Fibroblast of peridontal ligament (primary cell): ENCODE results near the gene C1QTNF2.
A peak's percentile ranks its signal among the peaks of the same experiment; 100 is the strongest.

Experiments
- DNase-seq: peaks from one replicate; pipeline ENCODE4 v3.0.0-alpha.2; 2010; ENCODE audit errors: extremely low read depth

C1QTNF2 gene, protein sequence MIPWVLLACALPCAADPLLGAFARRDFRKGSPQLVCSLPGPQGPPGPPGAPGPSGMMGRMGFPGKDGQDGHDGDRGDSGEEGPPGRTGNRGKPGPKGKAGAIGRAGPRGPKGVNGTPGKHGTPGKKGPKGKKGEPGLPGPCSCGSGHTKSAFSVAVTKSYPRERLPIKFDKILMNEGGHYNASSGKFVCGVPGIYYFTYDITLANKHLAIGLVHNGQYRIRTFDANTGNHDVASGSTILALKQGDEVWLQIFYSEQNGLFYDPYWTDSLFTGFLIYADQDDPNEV

DNA sequence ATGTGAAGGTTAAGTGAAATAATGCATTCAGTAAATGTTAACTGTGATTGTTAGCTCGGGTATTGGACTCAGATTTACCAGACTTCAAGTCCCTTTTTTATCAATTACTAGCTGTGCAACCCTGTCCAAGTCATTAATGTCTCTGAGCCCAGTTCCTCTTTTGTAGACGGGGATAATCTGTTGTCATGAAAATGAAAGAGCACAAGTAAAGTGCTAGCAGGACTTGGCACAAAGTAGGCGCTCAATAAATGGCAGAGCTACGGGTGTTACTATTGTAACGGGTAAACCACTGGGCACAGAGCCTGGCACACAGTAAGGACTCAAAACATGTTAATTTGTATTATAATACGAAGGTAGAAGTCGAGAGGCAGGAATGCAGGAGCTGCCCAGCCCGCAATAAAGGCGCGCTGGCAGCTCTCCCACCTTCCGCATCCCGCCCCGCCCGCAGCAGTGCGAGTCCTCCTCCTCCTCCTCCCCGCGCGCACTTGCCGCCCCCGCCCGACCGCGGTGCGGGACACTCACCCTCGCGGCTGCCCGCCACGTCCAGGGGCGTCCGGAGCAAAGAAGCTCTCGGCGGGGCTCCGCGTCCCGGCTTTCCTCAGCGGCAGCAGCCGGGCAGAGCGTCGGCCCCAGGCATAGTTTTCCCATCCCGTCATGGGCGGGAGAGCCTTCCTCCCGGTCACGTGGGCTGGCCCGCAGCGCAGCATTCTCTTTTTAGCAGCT, at the start of gene C1QTNF2:
Gene C1QTNF2 (minus strand): TSS at position 637 of the 723 bp plus-strand sequence. CDS start 15,615 bp downstream, outside the sequence.
- peak; percentile 67 for DNase-seq

DNA sequence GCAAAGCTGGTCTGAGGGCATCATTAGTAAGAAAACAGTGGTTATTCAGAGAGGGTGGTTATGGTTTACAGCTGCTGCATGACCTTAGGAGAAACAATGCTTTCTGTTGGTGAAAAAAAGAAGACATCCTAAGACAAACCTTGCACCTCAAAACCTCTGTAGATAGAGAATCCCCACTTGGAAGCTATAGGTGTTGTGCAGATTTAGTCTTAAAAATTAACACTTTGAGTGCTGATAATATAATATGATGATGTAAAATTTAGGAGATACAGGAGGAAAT, 49.8 kb upstream of the C1QTNF2 start:
- no peak for DNase-seq

DNA sequence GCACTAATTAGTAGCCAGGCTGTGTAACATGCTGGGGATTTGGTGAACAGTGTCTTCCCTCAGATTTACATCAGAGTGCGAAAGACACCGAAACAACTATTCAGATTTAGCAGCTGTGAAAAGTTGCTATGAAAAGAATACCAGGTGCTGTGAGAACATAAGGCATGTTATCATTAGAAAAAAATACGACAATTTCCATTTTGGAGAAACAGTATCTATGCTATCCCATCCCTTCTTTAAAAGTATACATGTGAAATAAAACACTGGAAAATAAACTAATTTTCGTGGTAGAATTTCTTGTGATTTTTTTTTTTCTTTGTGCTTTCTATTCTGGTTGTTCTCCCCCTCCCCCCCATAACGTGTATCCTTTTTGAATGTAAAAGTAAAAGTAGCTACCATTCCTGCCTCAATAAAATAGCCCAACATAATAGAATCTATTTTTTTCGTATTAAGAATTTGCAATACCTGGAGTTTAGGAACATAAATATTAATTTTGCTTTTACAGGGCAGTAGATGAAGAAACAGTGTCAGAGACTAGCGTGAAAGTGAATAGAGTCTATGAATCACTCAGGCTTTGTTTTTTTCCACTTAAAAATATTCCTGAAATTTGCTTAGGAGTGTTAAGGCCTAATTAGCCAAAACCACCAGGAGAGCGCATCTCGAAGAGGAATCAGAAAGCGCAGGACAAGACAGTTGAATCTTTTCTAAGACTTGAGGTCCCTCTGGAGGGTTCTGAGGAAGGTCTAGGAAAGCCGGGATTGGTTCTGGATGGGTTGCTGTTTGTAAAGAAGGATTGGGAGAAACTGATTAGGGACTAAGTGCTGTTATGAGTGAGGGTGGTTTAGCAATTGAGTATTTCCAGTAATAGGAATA, 49.3 kb upstream of the C1QTNF2 start:
- no peak for DNase-seq

DNA sequence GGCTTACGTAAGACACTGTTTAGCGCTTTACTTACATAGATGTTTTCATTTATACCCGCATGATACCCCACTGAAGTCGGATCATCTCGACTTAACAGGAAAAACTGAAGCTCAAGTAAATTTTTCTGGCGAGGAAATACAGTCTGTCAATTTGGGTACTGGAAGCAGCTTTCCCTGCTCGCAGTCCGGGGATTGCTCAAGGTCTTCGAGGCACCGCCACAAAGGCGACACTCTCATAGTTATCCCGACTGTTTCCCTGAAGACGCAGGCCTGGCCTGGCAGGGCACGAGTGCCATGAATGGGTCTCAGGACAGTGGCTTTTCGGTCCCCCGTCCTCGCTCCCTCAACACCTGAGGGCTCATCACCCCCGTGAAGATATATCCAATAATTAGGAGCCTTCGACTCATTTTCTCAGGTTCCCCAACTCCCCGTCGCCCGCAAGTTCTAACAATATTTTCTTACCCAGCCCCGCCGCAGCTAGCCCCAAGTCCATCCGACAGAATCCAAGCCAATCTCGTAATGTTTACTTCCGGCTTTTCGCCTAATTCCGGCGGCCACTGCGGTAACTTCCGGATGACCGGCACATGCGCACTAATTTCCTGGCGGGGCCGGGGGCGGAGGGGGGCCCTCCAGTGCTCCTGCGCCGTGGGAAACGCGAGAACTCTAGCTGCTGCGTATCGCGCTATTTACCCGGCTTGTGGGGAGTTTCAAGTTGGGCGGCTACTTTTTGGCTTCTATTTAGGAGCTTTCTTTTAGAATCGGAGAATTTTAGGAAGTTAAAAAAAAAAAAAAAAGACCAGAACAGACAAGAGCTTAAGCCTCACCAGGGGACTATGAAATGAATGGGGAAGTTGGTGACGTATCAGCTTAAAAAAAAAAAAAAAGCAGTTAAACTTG, 48.4 kb upstream of the C1QTNF2 start, which contains the start of gene SLU7:
Gene SLU7 (minus strand): TSS at position 521 of the 897 bp plus-strand sequence. CDS start 3,787 bp downstream, outside the sequence.
- peak; percentile 97 for DNase-seq

DNA sequence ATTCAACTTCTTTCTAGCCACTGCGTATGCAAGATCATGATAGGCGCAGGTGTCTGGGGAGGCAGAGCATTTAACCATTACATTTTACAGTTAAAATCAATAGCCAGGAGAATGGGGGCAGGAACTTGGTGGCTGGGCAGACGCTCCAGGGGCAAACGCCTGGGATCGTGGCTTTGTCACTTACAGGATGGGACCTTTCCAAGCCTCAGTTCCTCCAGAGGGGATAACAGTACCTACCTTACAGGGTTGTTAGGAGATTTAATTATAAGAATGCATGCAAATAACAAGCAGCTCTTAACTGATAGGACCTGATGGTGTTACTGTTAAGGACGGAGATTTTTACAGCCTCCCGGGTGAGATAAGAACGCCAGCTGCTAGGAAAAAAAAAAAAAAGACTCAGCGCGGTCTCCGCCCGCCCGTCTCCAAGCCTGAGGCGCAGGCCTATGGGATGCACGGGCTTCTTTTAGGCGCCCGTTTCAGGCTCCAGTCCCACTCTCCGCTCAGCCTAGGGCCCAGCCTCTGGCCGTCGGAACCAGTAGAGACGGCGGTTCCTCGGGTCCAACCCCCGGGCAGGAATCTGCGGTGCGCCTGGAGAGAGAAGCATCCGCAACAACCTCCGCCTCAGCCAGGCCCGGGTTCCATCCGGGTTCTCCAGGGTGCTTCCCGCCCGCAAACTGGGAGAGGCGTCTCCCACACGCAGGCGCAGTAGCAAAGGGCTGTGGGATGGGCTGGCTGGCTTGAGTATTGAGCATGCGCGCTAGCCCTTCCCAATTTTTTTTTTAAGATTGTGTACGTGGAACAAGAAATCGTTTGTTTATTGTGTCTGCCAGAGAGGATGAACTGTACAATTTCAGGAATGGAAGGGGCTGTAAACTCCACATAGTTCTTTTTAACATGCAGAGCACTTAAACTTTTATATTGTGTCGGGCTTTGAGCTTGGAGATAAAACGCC, 29.3 kb upstream of the C1QTNF2 start, which contains the start of gene FAM200C:
Gene FAM200C (minus strand): TSS at position 653 of the 952 bp plus-strand sequence. CDS start 4,564 bp downstream, outside the sequence.
- peak; percentile 95 for DNase-seq

DNA sequence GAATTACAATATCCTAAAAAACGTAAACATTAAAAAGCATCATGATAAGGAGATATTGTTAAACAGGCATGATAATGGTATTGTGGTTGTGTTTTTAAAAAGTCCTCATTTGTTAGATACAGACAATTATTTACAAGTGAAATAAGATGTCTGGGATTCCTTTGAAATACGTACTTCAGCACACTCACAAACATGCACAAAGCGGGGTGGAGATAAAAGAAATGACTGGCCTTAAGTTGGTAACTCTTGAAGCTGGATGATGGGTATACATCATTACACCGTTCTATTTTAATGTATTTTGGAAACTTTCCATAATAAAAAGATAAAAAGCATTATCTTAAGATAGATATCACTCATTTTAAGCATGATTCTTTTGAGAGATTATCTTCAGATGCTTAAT, 28.4 kb upstream of the C1QTNF2 start:
- DNase-seq = peak; percentile 41

DNA sequence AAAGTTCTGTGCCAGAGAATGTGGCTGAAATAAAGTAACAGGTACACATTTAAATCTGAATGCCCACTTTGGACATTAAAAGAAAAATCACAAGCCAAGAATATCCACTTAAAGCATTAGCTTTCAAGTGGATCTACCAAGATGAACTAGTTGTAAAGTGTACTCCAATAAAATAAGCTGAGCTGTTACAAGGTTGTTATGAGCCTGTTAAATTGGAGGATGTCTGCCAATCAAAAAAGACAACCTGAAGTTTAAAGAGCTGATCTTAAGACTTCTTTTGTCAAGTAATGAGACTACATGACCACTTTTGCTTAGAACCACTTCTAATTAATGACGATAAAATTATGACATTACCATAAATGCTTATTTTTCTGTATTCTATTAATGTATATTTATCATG, 27.1 kb upstream of the C1QTNF2 start:
- DNase-seq = no peak

DNA sequence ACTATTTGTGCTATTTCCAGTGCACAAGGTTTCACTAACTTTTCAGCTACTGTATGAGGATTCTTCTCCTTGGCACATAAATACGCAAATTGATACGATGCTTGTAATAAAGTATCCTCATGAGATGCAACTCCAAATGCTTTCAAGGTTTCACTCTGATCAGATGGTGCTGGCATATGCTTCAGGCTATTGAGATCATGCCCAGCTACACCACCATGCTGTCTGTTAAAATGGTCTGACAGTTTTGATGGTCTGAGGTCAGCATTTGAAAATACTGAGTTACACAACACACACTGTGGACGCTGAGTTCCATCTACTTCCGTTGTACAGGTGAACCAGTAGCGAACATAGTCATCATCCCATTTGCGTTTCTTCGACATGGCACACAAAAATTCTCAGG, 24.7 kb upstream of the C1QTNF2 start:
- no peak for DNase-seq

DNA sequence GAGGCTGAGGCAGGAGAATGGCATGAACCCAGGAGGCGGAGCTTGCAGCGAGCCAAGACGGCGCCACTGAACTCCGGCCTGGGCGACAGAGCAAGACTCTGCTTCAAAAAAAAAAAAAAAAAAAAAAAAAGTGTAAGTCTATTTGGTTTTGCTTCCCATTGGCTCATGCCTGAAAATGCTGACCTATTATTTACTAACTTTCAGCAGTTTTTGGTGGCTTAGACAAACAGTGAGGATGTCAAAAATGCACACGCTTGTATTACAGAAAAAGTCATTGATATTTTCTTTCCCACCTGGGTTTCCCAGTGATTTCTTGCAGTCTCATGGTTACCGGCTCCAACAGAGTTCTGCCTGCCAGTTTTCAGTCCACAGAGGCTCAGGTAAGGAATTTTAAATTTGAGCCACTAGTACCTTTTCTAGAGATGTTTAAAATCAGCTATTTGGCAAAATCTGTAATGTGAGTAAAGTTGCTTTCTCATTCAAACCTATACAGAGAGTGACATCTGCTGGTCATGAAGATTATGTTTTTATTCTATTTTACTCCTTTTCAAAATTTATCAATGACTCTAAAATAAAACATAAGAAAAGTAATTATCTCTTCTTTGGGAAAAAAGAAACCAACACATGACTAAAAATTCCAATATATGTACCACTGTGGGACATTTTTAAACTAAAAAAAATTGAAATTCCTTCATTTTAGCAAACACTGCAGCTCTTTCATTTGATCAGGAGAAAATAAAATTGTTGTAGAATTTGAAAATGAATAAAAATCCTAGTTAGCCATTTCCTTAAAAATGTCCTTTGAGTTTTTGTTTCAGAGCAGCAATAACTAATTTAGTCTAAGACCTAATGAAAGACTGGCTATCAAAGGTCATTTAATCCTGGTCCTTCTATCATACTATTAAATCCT, 20.6 kb upstream of the C1QTNF2 start:
- peak; percentile 65 for DNase-seq

DNA sequence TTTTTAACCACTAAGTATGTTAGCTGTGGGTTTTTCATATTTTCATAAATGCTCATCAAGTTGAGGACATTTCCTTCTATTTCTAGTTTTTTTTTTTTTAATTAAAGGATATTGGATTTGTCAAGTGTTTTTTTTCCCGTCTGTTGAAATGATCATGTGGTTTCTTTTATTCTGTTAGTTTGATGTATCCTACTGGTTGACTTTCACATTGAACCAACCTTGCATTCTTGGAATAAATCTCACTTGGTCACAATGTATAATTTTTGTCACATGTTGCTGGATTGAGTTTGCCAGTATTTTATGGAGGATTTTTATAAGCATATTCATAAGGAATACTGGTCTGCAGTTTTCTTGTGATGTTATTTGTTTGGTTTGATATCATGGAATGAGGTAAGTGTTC, 17.0 kb upstream of the C1QTNF2 start:
- no peak for DNase-seq

DNA sequence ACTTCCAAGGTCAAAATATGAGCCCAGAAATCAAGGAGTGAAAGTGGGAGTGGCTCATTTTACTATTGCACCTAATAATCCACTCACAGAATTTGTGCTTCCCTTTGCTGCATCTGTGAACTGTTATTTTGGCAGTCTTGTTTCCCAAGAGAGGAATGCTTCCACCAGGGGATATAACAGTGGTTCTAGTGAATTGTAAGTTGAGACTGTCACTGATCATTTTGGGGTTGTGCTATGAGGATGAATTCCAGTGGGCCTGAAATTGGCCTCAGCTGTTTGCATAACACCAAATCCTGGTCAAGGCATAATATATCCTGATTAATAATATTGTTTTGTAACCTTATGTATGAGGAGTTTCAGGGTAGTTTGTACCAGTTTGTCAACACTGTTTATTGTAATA, 15.1 kb upstream of the C1QTNF2 start:
- DNase-seq = peak; percentile 30

DNA sequence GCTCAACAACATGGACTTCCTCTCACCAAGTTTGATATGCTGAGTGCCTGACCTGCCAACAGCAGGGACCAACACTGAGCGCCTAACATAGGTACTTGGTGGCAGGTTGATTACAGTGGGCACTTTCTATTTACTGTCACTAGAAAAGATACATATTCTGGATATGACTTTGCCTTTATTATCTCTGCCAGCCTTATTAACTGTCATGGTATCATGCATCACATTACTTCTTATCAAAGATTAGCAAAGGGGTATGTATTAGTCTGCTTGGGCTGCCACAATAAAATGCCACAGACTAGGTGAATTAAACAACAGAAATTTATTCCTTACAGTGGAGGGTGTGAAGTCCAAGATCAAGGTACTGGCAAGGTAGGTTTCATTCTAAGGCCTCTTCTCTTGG, 14.3 kb upstream of the C1QTNF2 start:
- no peak for DNase-seq

DNA sequence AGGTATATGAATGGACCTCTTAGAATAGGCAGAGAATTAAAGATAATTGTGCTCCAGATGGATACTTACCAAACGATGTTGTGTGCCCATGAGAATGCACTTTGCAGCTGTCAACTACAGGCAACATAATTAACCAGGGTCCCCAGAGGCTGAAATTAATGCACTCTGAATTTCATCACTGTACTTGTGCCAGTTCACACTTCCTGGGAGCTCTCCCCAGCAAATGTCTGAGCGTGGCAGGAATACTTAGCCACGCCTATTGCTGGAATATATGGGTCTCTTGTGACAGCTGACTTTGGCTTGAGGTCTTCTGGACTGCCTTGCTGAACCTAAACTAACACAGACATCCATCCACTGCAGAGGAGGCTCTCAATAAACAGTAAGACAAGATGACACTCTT, 11.9 kb upstream of the C1QTNF2 start:
- no peak for DNase-seq

DNA sequence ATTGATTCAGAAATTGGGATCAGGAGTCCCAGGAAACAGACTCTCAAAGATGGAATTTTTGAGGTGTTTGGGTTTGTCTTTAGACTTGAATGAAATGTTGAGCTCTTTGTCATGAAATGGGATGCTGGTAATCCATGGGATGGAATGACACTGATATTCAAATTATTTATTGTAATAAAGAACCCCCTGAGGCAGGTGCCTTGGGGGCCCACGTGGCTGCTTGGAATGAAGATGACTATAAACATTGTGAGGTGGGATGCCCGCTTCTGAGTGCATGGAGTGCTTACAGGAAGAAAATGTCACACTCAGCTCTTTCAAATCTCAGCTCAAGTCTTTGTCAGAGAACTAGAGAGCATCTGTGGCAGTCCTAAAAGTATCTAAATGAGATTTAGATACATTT, 9.6 kb upstream of the C1QTNF2 start:
- DNase-seq = no peak

DNA sequence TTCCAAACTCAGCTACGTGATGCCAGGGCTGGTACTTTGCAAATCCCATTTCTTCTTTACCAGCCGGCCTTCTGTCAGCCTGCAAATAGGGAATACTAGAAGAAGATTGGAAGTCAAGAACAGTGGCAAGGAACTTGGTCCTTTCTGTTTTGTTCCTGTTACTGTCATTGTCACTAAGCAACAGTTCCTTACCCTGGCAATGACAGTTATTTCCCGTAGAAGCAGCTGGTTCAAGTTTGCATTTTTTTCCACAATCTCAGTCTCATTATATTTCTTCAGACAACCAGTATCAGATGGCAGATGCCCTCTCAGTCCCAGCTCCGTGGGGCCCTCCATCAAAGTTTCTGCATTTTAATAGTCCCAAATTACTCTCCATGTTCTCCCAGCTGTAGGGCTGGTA, 9.1 kb upstream of the C1QTNF2 start:
- no peak for DNase-seq

DNA sequence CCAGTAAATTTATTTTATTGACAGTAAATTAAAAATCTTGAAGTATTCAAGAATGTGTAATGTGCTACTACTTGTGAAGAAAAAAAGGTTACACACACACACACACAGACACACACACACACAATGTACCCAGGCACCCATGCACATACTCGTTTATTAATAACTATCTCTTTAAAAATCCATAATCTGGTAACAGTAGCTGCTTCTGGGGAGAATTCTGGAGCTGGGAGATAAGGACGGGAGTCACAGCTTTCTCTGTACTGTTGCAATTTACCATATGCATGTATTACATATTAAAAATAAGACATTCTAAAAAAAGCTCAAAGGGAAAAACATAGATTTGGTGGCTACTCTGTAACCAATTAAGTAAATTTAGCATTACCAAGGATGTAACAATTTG, 7.9 kb upstream of the C1QTNF2 start:
- no peak for DNase-seq

DNA sequence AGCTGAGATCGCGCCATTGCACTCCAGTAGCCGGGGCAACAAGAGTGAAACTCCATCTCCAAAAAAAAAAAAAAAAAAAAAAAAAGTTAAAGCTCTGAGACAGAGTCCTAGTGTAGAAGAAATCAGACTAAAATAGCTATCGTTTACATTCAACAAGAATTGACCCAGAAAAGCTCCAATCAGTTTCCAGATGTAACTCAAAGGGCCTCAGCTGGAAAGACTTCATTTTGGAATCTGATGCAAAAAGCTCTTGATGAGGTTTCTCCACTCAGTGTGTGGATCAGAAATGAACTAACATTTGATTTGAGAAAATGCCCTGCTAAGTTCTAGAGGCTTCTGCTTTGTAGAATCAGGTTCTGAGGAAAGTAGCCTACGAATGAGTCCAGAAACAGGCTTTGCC, 7.2 kb upstream of the C1QTNF2 start:
- peak; percentile 72 for DNase-seq

DNA sequence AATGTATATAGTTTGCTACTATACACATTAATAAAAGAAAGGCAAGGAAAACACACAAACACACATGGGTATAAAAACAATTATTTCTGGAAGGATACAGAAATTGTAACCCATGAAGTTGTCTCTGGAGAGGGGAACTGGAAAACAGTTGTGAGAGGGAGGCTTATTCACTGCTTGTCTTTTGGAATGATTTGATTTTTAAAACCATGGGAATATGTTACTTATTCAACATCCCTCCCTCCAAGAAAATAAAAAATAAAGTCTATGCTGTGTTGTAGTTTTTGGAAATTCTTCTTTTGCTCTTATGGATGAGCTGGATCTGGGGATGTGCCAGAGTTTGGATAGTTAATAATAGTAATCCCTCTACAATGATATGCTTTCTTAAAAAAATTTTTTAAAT, 6.0 kb upstream of the C1QTNF2 start:
- DNase-seq = no peak

DNA sequence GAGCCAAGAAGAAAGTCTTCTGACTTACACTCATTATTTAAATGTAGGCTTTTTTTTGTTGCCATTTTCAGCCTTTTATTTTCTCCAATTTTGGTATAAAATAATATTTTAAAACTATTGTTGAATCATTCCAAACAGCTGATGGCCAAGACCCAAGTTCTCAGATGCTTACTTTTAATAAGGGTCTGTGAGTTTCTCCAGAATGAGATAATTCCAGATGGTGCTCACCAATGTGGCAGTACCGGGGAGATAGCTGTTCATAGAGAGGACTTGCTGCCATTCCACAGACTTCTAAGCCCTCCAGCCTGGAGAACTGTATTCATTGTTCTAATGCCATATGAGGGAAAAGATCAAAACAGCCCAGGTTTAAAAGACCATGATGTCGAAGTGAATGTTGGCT, 5.3 kb upstream of the C1QTNF2 start:
- DNase-seq = no peak
